ENCODE measurements around the gene CIITA.

Gene CIITA

GRCh38 chr16:10881479-10882030 lies 4.6 kb downstream of the CIITA start:
- DNase-seq (ENCODE audit: extremely low read depth, low read depth), result no peak
- TF ChIP-seq CTCF (IDR thresholded peaks at IDR 0.05; ENCODE audit: low read depth, low read length), result no peak

- no peak for DNase-seq (ENCODE audit: extremely low read depth, low read depth)
- no peak for TF ChIP-seq CTCF (IDR thresholded peaks at IDR 0.05; ENCODE audit: low read depth, low read length)
These were observed 6.0 kb downstream of the CIITA start for GRCh38 chr16:10883004-10883403.

GRCh38 chr16:10885246-10885645 lies 8.2 kb downstream of the CIITA start:
- TF ChIP-seq CTCF (IDR thresholded peaks at IDR 0.05; ENCODE audit: low read depth, low read length), result no peak
- no peak for DNase-seq (ENCODE audit: extremely low read depth, low read depth)

GRCh38 chr16:10888320-10888937 lies 11.4 kb downstream of the CIITA start:
- DNase-seq (ENCODE audit: extremely low read depth, low read depth), result no peak
- no peak for TF ChIP-seq CTCF (IDR thresholded peaks at IDR 0.05; ENCODE audit: low read depth, low read length)

GRCh38 chr16:10889855-10890254 lies 12.9 kb downstream of the CIITA start:
- no peak for DNase-seq (ENCODE audit: extremely low read depth, low read depth)
- TF ChIP-seq CTCF (IDR thresholded peaks at IDR 0.05; ENCODE audit: low read depth, low read length), result no peak

- no peak for TF ChIP-seq CTCF (IDR thresholded peaks at IDR 0.05; ENCODE audit: low read depth, low read length)
- no peak for DNase-seq (ENCODE audit: extremely low read depth, low read depth)
These were observed 15.8 kb downstream of the CIITA start for GRCh38 chr16:10892782-10893318.

GRCh38 chr16:10895053-10895946 lies 18.3 kb downstream of the CIITA start:
- TF ChIP-seq CTCF (IDR thresholded peaks at IDR 0.05; ENCODE audit: low read depth, low read length), result no peak
- no peak for DNase-seq (ENCODE audit: extremely low read depth, low read depth)

Data from AG09319 (cell line).